Endothelial cell of umbilical vein (primary cell): ENCODE data around the gene S100A10. TPM values are rescaled to one million over a fixed set of nuclear protein-coding genes. Genes with fewer than 3 reads are reported as not detected.

Source experiments
- BruUV-seq: library from RNA; stranded (reverse); fragments of 400-500 nt; replicated peaks from 2 replicates; lab custom pipeline; 2021; lab: Mats Ljungman, UMichigan
- CTCF ChIA-PET: fragments of 300-600, 350-600 bp; sonication (Branson Sonifier 250); formaldehyde crosslinking; loops from one replicate; lab custom pipeline; 2021; ENCODE audit warnings: antibody characterized with exemption, inconsistent platforms; lab: Charles Lee
- POLR2A ChIA-PET: fragments of 300-600, 350-600 bp; sonication (Branson Sonifier 250); formaldehyde crosslinking; loops from one replicate; lab custom pipeline; 2021; ENCODE audit warnings: antibody characterized with exemption, inconsistent platforms; lab: Charles Lee
- DNase-seq: peaks from one replicate; pipeline ENCODE4 v3.0.0-alpha.2; 2011; ENCODE audit warnings: low read depth, low spot score
- FAIRE-seq: peaks from 2 replicates; lab custom pipeline; 2011; peaks lifted over from hg19 to GRCh38; lab: Jason Lieb, UNC
- H2AFZ ChIP-seq: 2 replicates; pipeline ENCODE4 v1.6.0; 2012; ENCODE audit warnings: low read depth, low read length, control low read depth, inconsistent platforms
- H3K27ac ChIP-seq: 2 replicates; pipeline ENCODE4 v1.5.1; 2011; ENCODE audit warnings: low read depth, mild to moderate bottlenecking, control low read depth, low read length, moderate library complexity; ENCODE audit not compliant: insufficient read depth
- H3K27me3 ChIP-seq, 2 experiments: 2 replicates each; pipeline versions ENCODE4 v1.6.0 to v1.6.1; 2011; ENCODE audit warnings: low read length in 2 of 2, mixed read lengths in 1 of 2; ENCODE audit not compliant: control insufficient read depth in 2 of 2, insufficient read depth in 2 of 2
- H3K36me3 ChIP-seq, 2 experiments: 2 replicates in 1 of 2; 3 replicates in 1 of 2; pipeline ENCODE4 v1.5.1; 2011; ENCODE audit warnings: low read length in 2 of 2, mild to moderate bottlenecking in 1 of 2, moderate library complexity in 1 of 2; ENCODE audit not compliant: control insufficient read depth in 2 of 2, insufficient read depth in 2 of 2; ENCODE audit errors: extremely low read depth in 1 of 2
- H3K4me1 ChIP-seq: 3 replicates; pipeline ENCODE4 v1.5.1; 2011; ENCODE audit warnings: mild to moderate bottlenecking, low read length; ENCODE audit not compliant: control insufficient read depth, insufficient read depth; ENCODE audit errors: extremely low read depth
- H3K4me2 ChIP-seq: 2 replicates; pipeline ENCODE4 v1.6.1; 2011; ENCODE audit warnings: low read length, control low read depth, mixed read lengths; ENCODE audit not compliant: insufficient read depth
- H3K4me3 ChIP-seq, 3 experiments: fragments of 200-600 bp in 1 of 3; sonication (generic), shearing (Covaris generic) in 1 of 3; replicated peaks in 1 of 3; 2 replicates each; pipeline ENCODE4 v1.5.1; 2011 to 2016; ENCODE audit warnings: control low read depth in 3 of 3, low read length in 3 of 3, mild to moderate bottlenecking in 2 of 3, inconsistent platforms in 1 of 3, low read depth in 1 of 3, moderate library complexity in 1 of 3; ENCODE audit not compliant: insufficient read depth in 1 of 3
- H3K79me2 ChIP-seq: 2 replicates; pipeline ENCODE4 v1.6.0; 2012; ENCODE audit warnings: low read length, inconsistent platforms; ENCODE audit not compliant: control insufficient read depth, insufficient read depth
- H3K9ac ChIP-seq: replicated peaks from 2 replicates; pipeline ENCODE3; 2011; ENCODE audit warnings: low read length, control low read depth; ENCODE audit not compliant: insufficient read depth; ENCODE audit errors: extremely low read depth
- H3K9me1 ChIP-seq: replicated peaks from 3 replicates; pipeline ENCODE4 v1.6.0; 2011; ENCODE audit warnings: mild to moderate bottlenecking, low read length; ENCODE audit not compliant: control insufficient read depth, insufficient read depth; ENCODE audit errors: extremely low read depth
- H3K9me3 ChIP-seq: replicated peaks from 2 replicates; pipeline ENCODE4 v1.5.1; 2012; ENCODE audit warnings: low read length, inconsistent platforms; ENCODE audit not compliant: control insufficient read depth, insufficient read depth
- H4K20me1 ChIP-seq: replicated peaks from 2 replicates; pipeline ENCODE3; 2011; ENCODE audit warnings: mild to moderate bottlenecking, low read length; ENCODE audit not compliant: control insufficient read depth, insufficient read depth; ENCODE audit errors: extremely low read depth
- CTCF ChIP-seq, 2 donors: IDR thresholded peaks; 1 replicate in 1 of 2; 2 replicates in 1 of 2; pipeline ENCODE4 v1.5.1; 2011; ENCODE audit warnings: low read length in 2 of 2, mild to moderate bottlenecking in 2 of 2, moderate library complexity in 2 of 2, control low read depth in 1 of 2, inconsistent platforms in 1 of 2, low read depth in 1 of 2; ENCODE audit not compliant: insufficient read depth in 1 of 2; ENCODE audit errors: extremely low read depth in 1 of 2
- EZH2 ChIP-seq: IDR thresholded peaks from 2 replicates; pipeline ENCODE4 v1.6.1; 2012; ENCODE audit warnings: borderline replicate concordance, low read depth, mild to moderate bottlenecking, moderate library complexity, low read length, inconsistent platforms; ENCODE audit not compliant: severe bottlenecking
- FOS ChIP-seq: IDR thresholded peaks from 2 replicates; pipeline ENCODE4 v1.6.1; 2011; ENCODE audit warnings: mild to moderate bottlenecking, low read length, moderate library complexity, borderline replicate concordance; ENCODE audit not compliant: insufficient read depth
- GATA2 ChIP-seq: IDR thresholded peaks from 2 replicates; pipeline ENCODE4 v1.7.0; 2011; ENCODE audit warnings: low read depth, mild to moderate bottlenecking, moderate library complexity, mixed read lengths, low read length; ENCODE audit not compliant: insufficient read length, insufficient read depth
- JUN ChIP-seq: IDR thresholded peaks from 2 replicates; pipeline ENCODE4 v1.6.1; 2011; ENCODE audit warnings: borderline replicate concordance, low read depth; ENCODE audit not compliant: insufficient read length, insufficient read depth
- MYC ChIP-seq: IDR thresholded peaks from one replicate; pipeline ENCODE4 v1.6.1; 2011; ENCODE audit warnings: mild to moderate bottlenecking, low read depth, low read length
- POLR2A ChIP-seq: IDR thresholded peaks from 2 replicates; pipeline ENCODE4 v1.6.1; 2012; ENCODE audit warnings: low read depth, mild to moderate bottlenecking, control low read depth, low read length
- POLR2AphosphoS5 ChIP-seq: IDR thresholded peaks from 2 replicates; pipeline ENCODE4 v1.6.1; 2012; ENCODE audit warnings: low read depth, mild to moderate bottlenecking, control low read depth, low read length, moderate library complexity; ENCODE audit not compliant: insufficient read depth
- dilution Hi-C: fragments of 300-500 bp; cut with MboI; formaldehyde crosslinking; loops from one replicate; pipeline ENCODE4 v1.15.0; 2019; ENCODE audit warnings: low sequenced_read_pairs; ENCODE audit not compliant: extremely low pct_ligation_motif_present
- intact Hi-C: fragments of 100-400 bp; cut with micrococcal nuclease; formaldehyde crosslinking; loops from one replicate; pipeline ENCODE4 v1.10.0; 2022
- polyA plus RNA-seq, 4 experiments: library from polyadenylated mRNA; depleted of rRNA in 3 of 4; stranded (reverse) in 3 of 4; unstranded in 1 of 4; fragments of >200 nt; gene quantifications; 2 replicates each; pipeline versions ENCODE4 v1.2.1 to v1.2.3, GENCODE V29; 2011 to 2012; ENCODE audit warnings: missing spikeins in 1 of 4
- total RNA-seq: library from RNA; stranded (reverse); gene quantifications from 2 replicates; pipeline ENCODE4 v1.2.3, GENCODE V29; 2021
- TF ChIP-seq, protein P1 (sequence below): IDR thresholded peaks from 2 replicates; pipeline ENCODE4 v1.6.1; 2011; ENCODE audit not compliant: insufficient read depth, insufficient read length

The S100A10 gene
- total and polyA plus RNA-seq, 2 donors (not counting 3 experiments of a cell fraction or from before 2014, with no cell fraction given): 76.8 to 779 TPM

DNA sequence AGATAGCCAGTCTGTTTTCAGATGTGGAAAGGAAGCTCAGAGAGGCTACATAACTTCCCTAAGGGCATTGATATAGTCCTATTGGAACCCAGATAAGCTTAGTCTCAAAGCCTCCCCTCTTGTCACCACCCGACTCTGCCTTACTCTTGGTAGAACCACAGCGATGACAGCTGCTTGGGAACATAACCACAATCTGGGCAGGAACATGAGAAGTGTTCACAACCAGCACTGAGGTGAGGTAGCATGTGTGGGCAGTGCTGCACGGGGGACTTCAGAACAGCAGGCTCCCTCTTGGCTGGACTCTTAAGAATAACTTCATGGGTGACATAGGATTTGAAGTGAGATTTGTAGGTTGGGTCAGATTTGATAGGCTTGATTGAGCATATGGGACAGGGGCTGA lies 9.3 kb upstream of the S100A10 start:
- dilution Hi-C loops: loop anchor here (25.0 kb wide), 1 partner anchor 91 kb away; the partner anchor contains the start of gene THEM4
- Histone ChIP-seq H3K4me1 (no peaks in the 10 kb centered on the region), H3K4me2 (no peak overlapping the region), H3K27ac (no peak overlapping the region), H3K36me3 (no peaks in the 10 kb centered on the region), H2AFZ (no peak overlapping the region), H3K4me3 (no peak overlapping the region), H4K20me1 (no peaks in the 10 kb centered on the region), H3K9me3 (no peaks in the 10 kb centered on the region), H3K9ac (no peak overlapping the region), H3K9me1 (no peaks in the 10 kb centered on the region), H3K79me2 (no peaks in the 10 kb centered on the region), H3K27me3 (peaks cover 30 to 43% of the 10 kb centered on the region in 2 experiments)
- FAIRE-seq (no peak), DNase-seq (no peak)
- no TSS peak for BruUV-seq
- ChIA-PET POLR2A (no interaction called here), CTCF (interaction anchor here (1.2 to 19.6 kb wide), 9 partner anchors 11 to 114 kb away, joined by 3 to 572 read pairs (median 21); partner anchors contain the start of genes S100A10 and THEM4)
- TF ChIP-seq JUN: no peak
- TF ChIP-seq, protein P1, sequence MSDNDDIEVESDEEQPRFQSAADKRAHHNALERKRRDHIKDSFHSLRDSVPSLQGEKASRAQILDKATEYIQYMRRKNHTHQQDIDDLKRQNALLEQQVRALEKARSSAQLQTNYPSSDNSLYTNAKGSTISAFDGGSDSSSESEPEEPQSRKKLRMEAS: no peak
- TF ChIP-seq POLR2AphosphoS5: no peak
- no peak for TF ChIP-seq CTCF (IDR thresholded peaks at IDR 0.05; ENCODE audit: extremely low read depth in 1 of 2, insufficient read depth in 1 of 2, low read depth in 1 of 2, low read length in 2 of 2)
- TF ChIP-seq MYC: no peak
- TF ChIP-seq FOS: no peak
- no peak for TF ChIP-seq GATA2
- no peak for TF ChIP-seq POLR2A
- TF ChIP-seq EZH2: no peak
- intact Hi-C loops: no loop called here
